ENCODE data around the gene ADRA2B.

Gene ADRA2B

GRCh38 chr2:96119389-96119751, 3.0 kb upstream of the ADRA2B start:
- in situ Hi-C loops (cut with HindIII; ENCODE audit: low sequenced_read_pairs), result no loop called here

- in situ Hi-C loops (cut with HindIII; ENCODE audit: low sequenced_read_pairs), result no loop called here
Measured at GRCh38 chr2:96118698-96119388, 2.5 kb upstream of the ADRA2B start.

- in situ Hi-C loops (cut with HindIII; ENCODE audit: low sequenced_read_pairs), result no loop called here
Measured at GRCh38 chr2:96117701-96118588, 1.6 kb upstream of the ADRA2B start.

GRCh38 chr2:96116879-96117533, 635 bp upstream of the ADRA2B start:
- in situ Hi-C loops (cut with HindIII; ENCODE audit: low sequenced_read_pairs), result no loop called here

GRCh38 chr2:96115631-96116423, 544 bp downstream of the ADRA2B start:
- in situ Hi-C loops (cut with HindIII; ENCODE audit: low sequenced_read_pairs), result no loop called here

GRCh38 chr2:96114903-96115581, 1.3 kb downstream of the ADRA2B start:
- in situ Hi-C loops (cut with HindIII; ENCODE audit: low sequenced_read_pairs), result loop anchor here (5.0 kb wide), 1 partner anchor 42 kb away; no protein-coding TSS in a partner anchor

GRCh38 chr2:96114546-96114902, 1.8 kb downstream of the ADRA2B start:
- in situ Hi-C loops (cut with HindIII; ENCODE audit: low sequenced_read_pairs), result loop anchor here (5.0 kb wide), 1 partner anchor 43 kb away; no protein-coding TSS in a partner anchor

GRCh38 chr2:96113951-96114350, 2.4 kb downstream of the ADRA2B start:
- in situ Hi-C loops (cut with HindIII; ENCODE audit: low sequenced_read_pairs), result loop anchor here (5.0 kb wide), 1 partner anchor 43 kb away; no protein-coding TSS in a partner anchor

- in situ Hi-C loops (cut with HindIII; ENCODE audit: low sequenced_read_pairs), result loop anchor here (5.0 kb wide), 1 partner anchor 44 kb away; no protein-coding TSS in a partner anchor
Measured at GRCh38 chr2:96113367-96113677, 3.0 kb downstream of the ADRA2B start.

- in situ Hi-C loops (cut with HindIII; ENCODE audit: low sequenced_read_pairs), result loop anchor here (5.0 kb wide), 1 partner anchor 45 kb away; no protein-coding TSS in a partner anchor
Measured at GRCh38 chr2:96112501-96113366, 3.6 kb downstream of the ADRA2B start.

GRCh38 chr2:96111823-96112500, 4.4 kb downstream of the ADRA2B start:
- in situ Hi-C loops (cut with HindIII; ENCODE audit: low sequenced_read_pairs), result loop anchor here (5.0 kb wide), 1 partner anchor 45 kb away; no protein-coding TSS in a partner anchor

- in situ Hi-C loops (cut with HindIII; ENCODE audit: low sequenced_read_pairs), result loop anchor here (5.0 kb wide), 1 partner anchor 46 kb away; no protein-coding TSS in a partner anchor
Measured at GRCh38 chr2:96111257-96111640, 5.1 kb downstream of the ADRA2B start.

GRCh38 chr2:96110621-96111256, 5.6 kb downstream of the ADRA2B start:
- in situ Hi-C loops (cut with HindIII; ENCODE audit: low sequenced_read_pairs), result loop anchor here (5.0 kb wide), 1 partner anchor 47 kb away; no protein-coding TSS in a partner anchor

GRCh38 chr2:96109931-96110511, 6.3 kb downstream of the ADRA2B start:
- in situ Hi-C loops (cut with HindIII; ENCODE audit: low sequenced_read_pairs), result loop anchor here (5.0 kb wide), 1 partner anchor 47 kb away; no protein-coding TSS in a partner anchor

- in situ Hi-C loops (cut with HindIII; ENCODE audit: low sequenced_read_pairs), result no loop called here
Measured at GRCh38 chr2:96109361-96109680, 7.0 kb downstream of the ADRA2B start.

- in situ Hi-C loops (cut with HindIII; ENCODE audit: low sequenced_read_pairs), result no loop called here
Measured at GRCh38 chr2:96108541-96109360, 7.6 kb downstream of the ADRA2B start.

- in situ Hi-C loops (cut with HindIII; ENCODE audit: low sequenced_read_pairs), result no loop called here
Measured at GRCh38 chr2:96108151-96108540, 8.2 kb downstream of the ADRA2B start.
